A172 (cell line): ENCODE results near the gene TENT5C. TPM values are rescaled to one million over a fixed set of nuclear protein-coding genes. Genes with fewer than 3 reads are reported as not detected.

Source experiments
- DNase-seq: peaks from one replicate; pipeline ENCODE4 v3.0.0-alpha.2; 2015; ENCODE audit warnings: low spot score
- total RNA-seq: library from RNA; depleted of rRNA; stranded (reverse); fragments of >200 nt; shearing (Covaris generic); gene quantifications from 2 replicates; pipeline ENCODE4 v1.2.3, GENCODE V29; 2014

Gene TENT5C
- total RNA-seq, 1 experiment from 2014 or later, result 0.31 TPM

- no peak for DNase-seq
Measured at GRCh38 chr1:117656202-117656641, 50.4 kb downstream of the TENT5C start.

GRCh38 chr1:117657031-117657430, 51.2 kb downstream of the TENT5C start:
- peak; percentile 68 for DNase-seq

GRCh38 chr1:117657949-117658660, 52.3 kb downstream of the TENT5C start:
- no peak for DNase-seq

- DNase-seq, result no peak
Measured at GRCh38 chr1:117658676-117659075, 52.8 kb downstream of the TENT5C start.

- DNase-seq, result no peak
Measured at GRCh38 chr1:117659550-117660270, 53.9 kb downstream of the TENT5C start.

GRCh38 chr1:117660271-117660965, 54.6 kb downstream of the TENT5C start:
- no peak for DNase-seq

GRCh38 chr1:117661027-117661426, 55.2 kb downstream of the TENT5C start:
- DNase-seq, result no peak

GRCh38 chr1:117662667-117663066, 56.8 kb downstream of the TENT5C start:
- DNase-seq, result no peak

GRCh38 chr1:117663156-117663902, 57.5 kb downstream of the TENT5C start:
- no peak for DNase-seq

- DNase-seq, result no peak
Measured at GRCh38 chr1:117664314-117664713, 58.5 kb downstream of the TENT5C start.

GRCh38 chr1:117665556-117666270, 59.9 kb downstream of the TENT5C start:
- no peak for DNase-seq

GRCh38 chr1:117669572-117669971, 63.7 kb downstream of the TENT5C start:
- DNase-seq, result no peak

GRCh38 chr1:117670976-117671780, 65.3 kb downstream of the TENT5C start:
- no peak for DNase-seq

- no peak for DNase-seq
Measured at GRCh38 chr1:117671781-117672501, 66.1 kb downstream of the TENT5C start.

GRCh38 chr1:117672756-117673155, 66.9 kb downstream of the TENT5C start:
- no peak for DNase-seq

GRCh38 chr1:117673405-117673804, 67.6 kb downstream of the TENT5C start:
- DNase-seq, result peak; percentile 66

GRCh38 chr1:117674521-117675400, 68.9 kb downstream of the TENT5C start:
- no peak for DNase-seq

GRCh38 chr1:117675907-117676430, 70.1 kb downstream of the TENT5C start:
- DNase-seq, result no peak
